Measurements from ENCODE around the gene FAM227B.

- no peak for TF ChIP-seq EZH2 (IDR thresholded peaks at IDR 0.05; ENCODE audit: low read depth)
- TF ChIP-seq, protein P1, sequence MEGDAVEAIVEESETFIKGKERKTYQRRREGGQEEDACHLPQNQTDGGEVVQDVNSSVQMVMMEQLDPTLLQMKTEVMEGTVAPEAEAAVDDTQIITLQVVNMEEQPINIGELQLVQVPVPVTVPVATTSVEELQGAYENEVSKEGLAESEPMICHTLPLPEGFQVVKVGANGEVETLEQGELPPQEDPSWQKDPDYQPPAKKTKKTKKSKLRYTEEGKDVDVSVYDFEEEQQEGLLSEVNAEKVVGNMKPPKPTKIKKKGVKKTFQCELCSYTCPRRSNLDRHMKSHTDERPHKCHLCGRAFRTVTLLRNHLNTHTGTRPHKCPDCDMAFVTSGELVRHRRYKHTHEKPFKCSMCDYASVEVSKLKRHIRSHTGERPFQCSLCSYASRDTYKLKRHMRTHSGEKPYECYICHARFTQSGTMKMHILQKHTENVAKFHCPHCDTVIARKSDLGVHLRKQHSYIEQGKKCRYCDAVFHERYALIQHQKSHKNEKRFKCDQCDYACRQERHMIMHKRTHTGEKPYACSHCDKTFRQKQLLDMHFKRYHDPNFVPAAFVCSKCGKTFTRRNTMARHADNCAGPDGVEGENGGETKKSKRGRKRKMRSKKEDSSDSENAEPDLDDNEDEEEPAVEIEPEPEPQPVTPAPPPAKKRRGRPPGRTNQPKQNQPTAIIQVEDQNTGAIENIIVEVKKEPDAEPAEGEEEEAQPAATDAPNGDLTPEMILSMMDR (conservative IDR thresholded peaks at IDR 0.05) = no peak
These were observed 1.4 kb downstream of the FAM227B start for GRCh38 chr15:49619226-49619625.

Measured in PC-9 (cell line).